Fibroblast of gingiva (primary cell): ENCODE data around the gene HSPG2.
"Not testable (repeated sequence)": the region's sequence is repeated elsewhere in the genome, so short reads cannot be mapped to it uniquely, and the experiment has no call there.

Experiments used
- DNase-seq: peaks from one replicate; pipeline ENCODE4 v3.0.0-alpha.2; 2011; ENCODE audit warnings: low read depth

Gene HSPG2

DNA sequence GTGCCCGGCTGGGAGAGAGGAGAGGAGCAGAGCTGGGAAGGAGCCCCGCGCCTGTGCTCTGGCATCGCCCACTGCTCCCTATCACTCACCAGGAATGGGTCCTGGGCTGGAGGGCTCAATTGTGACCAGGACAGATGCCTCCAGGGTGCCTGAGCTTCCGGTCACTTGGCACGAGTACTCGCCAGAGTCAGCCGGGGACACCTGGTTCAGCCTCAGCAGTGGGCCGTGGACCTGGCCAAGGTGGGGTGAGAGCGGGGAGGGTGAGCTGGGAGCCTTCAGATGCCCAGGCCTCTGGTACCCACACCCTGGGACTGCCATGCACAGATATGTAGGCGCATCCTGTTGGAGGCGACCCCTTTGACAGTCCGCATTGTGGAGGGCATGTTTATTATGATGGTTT, 93.9 kb downstream of the HSPG2 start:
- DNase-seq = no peak

DNA sequence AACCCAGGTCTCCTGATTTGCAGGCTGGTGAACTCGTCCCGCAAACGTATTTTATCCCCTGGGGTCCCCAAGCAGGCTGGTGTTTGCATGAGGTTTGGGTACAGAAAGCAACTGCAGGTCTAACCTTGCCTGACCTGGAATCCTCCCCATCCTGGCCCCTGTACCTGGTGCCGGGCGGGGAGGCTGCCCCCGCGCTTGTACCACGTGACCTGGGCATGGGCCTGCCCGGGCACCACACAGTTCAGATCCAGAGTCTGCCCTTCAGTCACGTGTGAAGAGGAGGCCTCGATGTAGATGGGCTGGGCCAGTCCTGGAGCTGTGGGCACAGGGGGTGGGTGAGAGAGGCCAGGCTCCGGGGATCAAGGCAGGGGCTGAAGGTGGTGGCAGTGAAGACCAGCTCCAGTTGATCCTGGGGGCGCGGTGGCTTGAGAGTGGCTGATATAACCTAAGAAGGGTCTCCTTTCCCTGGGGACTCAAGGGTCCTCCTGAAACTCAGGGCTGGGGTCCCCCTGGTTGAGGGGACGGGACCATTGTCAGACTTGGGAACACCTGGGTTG, 94.4 kb downstream of the HSPG2 start:
- DNase-seq = no peak

DNA sequence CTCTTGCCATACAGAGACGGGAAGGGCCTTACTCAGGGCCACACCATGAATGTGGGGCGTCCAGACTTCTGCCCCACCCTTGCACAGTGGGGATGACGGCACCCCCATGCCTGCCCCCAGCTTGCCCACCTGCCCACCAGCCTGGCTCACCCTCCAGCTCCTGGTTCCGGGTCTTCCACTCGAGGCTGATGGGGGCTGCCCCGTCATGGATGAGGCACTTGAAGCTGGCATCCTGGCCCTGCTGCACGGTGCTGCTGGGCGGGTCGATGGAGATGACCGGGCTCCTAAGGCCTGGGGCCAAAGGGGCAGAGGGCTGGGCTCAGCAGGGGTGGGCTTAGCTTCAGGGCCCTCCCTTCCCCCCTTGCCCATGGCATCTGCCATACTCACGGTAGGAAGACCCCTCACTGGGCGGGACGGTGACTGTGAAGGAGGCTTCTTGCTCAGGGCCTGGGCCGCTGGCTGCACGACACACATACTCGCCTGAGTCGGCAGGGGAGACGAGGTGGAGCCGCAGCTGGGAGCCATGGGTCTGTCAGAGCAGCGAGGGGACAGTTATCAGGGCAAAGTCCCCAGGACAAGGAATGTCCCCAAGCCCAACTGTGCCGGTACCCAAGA, 95.2 kb downstream of the HSPG2 start:
- DNase-seq = no peak

DNA sequence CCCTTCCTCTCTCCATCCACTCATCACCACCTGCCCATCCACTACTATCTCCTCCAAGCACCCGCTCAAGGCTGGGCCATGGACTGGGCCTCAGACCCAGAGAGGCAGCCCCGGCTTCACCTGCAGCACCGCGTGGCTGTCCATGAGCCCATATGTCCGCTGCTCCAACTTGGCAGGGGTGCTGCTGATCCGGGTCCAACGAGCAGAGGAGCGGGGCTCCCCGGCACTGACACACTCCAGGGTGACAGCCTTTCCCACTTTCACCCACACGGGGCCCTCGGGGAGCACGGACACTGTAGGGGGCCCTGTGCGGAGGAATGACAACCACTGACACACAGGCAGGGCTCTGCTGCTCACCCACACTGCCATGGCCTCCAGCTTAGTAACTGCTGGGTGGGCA, 96.1 kb downstream of the HSPG2 start:
- no peak for DNase-seq

DNA sequence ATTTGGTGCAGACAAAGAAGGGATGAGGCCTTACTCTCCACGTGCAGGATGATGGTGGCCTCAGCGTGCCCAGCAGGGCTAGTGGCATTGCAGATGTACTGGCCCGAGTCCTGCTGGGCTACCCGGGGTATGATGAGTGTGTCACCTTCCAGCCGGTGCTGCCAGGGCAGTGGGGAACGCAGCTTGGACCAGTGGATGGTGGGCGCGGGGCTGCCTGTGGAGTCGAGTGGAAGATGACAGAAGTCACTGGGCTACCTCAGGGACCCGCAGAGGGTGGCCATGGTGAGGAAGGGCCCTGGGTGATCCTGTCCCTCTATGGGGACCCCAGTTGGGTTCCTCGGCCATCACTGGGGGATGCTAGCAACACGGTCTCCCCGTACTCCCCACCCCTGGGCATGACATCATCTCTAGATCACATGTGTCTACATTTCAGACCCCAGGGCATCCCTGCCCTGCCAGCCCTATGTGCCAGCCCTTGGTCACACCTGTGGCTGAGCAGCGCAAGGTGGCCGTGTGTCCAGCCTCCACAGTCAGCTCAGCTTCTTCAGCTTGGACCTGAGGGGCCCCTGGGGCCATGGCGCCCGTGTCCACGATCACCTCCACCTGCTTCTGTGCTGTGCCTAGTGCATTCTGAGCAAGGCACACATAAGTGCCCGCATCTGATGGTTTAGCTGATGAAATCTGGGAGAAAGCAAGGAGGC, 97.6 kb downstream of the HSPG2 start:
- no peak for DNase-seq

DNA sequence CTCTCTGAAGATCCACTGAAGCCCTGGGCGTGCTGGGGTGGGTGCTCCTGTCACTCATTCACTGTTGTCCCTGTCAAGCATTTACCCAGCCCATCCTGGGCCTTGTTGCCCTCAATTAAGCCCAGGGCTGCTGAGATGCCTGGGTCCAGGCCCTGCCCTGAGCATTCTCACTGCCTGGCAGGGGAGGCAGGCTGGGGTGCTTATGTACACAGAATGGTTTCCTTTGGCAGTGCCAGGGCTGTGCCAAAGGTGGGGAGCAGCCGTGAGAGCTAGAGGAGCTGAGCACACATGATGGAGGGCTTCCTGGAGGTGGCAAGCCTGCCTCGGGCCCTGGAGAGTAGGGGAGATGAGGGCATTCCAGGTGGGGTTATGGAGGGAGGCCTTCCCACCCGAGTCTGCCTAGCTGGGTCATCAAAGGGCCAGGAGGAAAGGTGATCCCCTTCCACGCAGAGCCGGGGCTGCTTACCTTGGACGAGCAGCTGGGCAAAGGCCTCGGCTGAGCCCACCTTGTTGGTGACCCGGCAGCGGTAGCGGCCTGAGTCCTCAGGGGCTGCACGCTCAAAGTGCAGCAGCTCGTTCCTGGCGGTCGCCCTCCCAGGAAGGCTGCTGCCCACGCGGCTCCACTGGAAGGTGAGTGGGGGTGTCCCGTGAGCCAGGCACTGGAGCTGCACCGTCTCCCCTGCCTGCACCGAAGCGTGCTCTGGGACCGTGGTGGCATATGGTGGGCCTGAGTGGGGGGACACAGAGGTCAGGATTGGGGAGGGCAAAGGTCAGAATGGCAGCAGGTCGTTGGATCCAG, 98.6 kb downstream of the HSPG2 start:
- no peak for DNase-seq

DNA sequence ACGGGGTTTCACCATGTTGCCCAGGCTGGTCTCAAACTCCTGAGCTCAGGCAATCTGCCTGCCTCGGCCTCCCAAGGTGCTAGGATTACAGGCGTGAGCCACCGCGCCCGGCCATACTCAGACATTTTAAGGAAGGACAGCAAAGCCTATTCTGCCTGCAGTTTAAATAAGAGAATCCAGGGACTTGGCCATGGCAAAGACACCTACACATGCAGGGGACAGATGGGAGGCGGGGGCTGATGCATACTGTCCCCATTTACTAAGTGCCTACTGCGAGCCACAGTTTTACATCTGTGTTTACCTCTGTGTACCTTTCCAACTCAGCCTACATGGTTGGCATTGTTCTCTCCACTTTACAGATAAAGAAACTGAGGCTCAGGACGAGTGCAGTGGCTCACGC, 99.6 kb downstream of the HSPG2 start:
- no peak for DNase-seq

DNA sequence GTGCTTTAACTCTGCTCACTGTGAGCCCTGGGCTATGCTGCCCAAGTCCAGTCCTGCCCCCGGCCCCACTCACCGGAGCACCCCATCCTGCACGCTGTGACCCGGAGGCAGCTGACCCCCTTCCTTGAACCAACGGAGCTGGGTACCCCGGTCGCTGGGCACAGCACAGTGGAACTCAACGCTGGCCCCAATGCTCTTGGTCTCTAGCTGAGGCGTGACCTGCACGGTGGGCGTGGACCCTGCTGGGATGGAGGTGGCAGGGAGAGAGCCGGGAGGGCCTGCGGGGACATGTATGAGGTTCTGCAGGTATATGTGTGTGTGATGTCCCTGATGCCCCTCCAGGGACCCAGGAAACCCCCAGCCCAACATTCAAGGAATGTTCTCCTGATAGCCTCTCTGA, 100.4 kb downstream of the HSPG2 start:
- DNase-seq = no peak

DNA sequence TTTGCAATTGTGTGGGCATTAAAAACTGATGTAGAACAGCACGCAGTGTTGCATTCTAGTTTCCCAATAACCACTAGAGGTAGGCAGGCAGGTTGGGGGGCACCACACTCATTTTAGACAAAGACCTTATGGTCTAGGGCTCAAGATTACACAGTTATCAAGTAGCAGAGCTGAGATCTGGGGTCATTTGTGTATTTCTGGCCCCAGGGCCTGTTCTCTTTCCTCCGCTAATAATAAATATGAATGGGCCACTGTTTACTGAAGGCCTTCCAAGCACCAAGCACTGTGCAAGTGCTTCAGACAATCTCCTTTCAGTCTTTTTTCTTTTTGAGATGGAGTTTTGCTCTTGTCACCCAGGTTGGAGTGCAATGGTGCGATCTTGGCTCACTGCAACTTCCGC, 101.1 kb downstream of the HSPG2 start:
- no peak for DNase-seq

DNA sequence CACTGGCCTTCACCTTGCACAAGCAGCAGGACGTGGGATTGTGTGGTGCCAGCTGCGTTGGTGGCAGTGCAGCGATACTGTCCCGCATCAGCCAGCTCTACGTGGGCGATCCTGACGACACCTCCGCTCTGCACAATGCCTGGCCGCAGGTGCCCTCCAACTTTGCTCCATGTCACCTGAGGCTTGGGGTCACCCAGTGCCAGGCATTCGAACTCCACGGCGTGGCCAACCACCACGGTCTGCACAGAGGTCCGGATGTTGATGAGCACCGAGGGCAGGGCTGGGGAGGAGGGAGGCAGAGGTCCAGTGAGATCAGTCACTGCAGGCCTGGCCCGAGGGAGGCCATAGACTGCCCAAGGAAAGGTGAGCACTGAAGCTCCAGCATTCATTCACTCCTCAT, 102.4 kb downstream of the HSPG2 start:
- DNase-seq = no peak

DNA sequence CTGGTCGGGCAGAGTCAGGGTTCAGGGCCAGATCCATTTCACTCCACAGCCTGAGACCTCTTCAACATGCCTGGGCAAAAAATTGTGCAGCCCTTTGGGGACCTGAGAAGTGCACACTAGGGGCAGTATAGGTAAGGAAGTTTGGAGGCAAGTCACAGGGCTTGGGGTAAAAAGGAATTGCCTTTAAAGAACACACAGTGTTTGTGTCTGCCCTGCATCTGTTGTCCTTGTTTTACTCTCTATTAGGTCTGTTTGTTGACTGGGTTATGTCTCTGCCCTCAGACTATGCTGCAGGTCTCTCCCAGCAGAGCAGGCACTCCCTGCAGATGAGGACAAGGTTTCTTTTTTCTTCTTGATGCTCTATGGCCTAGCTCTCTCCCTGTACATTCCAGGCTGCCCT, 103.0 kb downstream of the HSPG2 start:
- no peak for DNase-seq

DNA sequence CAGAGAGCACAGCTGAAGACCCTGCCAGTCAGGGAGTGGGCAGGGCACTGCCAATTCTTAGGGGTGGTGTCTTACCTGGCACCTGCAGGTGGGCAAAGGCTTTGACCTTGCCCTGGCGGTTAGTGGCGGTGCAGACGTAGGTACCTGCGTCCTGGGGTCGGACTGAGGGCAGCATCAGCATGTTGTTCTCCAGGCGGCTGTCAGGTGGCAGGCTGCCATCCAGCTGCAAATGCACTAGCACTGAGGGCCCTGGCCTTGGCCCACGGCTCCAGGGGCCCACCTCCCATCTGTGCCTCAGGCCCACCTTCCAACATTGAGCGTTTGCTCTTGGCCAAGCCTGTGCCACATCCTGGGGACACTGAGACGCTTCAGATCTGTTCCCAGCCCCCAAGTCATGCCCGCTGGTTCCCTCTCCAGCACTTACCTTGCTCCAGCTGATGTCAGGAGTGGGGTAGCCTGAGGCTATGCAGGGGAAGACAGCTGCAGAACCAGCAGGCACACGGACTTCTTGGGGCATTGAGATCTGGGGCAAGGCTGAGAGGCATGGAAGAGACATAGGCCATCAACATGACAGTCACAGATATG, 103.6 kb downstream of the HSPG2 start:
- no peak for DNase-seq

DNA sequence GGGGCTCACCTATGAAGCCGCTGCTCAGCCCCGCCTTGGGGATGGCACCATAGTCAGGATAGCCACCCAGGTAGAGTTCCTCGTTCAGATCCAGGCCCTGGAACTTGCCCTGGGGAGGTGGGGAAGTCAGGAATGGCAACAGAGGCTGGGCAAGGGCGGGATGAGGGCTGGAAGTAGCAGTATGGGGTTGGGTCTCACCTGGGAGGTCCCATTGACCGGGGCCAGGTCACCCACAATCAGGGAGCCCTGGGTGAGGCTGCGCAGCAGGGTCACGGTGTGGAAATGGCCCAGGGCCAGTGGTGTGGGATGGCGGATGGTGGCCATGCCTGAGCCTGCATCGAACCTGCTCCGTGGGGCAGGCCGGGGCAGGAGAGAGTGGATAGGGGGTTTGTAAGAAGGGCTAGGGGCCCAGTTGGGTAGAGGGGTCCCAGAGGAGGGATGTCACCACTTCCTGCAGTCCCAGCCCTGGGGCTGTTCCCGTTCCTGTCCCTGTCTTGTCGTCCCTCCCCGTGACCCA, 105.6 kb downstream of the HSPG2 start:
- DNase-seq = no peak

DNA sequence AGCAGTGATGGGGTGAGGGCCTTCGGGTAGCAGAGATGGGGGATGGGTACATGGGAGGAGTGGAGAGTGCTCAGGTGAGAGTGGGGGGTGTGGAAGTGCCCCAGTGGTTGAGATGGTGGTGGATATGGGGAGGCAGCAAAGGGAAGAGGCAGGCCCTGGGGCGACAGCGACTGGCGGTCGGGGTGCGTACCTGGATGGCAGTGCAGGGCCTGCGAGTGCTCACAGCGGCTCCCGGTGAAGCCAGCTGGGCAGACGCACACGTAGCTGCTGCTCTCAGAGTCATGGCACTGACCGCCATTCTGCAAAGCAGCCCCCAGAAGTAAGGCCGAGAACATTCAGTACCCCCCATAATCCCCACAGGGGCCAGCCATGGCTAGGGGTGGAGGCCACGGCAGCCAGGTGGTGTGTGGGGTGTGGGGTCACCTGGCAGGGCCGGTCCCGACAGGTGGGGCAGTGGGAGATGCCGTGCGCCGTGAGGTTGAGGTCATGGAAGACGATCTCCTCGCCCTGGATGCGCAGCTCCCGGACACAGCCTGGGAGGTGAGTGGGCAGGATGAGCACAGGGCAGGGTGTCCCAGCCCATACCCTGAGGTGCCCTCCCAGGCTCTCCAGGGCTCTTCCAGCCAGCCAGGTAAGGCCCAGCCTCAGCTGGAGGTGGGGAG, 106.2 kb downstream of the HSPG2 start:
- DNase-seq = no peak

DNA sequence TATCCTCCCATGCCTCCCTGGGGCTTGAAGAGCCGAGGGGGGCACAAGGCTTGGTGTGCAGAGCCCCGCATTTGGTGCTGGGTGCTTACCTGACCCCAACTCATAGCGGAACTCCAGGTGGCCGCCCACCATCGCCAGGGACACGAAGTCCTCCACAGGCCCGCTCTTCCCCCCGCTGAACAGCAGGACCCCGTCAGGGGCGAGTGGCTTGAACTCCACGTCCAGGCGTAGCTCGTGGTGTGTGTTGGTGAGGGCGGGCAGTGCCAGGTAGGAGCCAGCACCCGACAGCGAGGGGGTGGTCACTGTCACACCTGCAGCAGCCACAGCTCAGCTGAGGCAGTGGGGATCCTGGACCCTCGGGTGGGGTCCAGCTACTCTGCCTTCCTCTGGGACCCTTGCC, 107.8 kb downstream of the HSPG2 start:
- no peak for DNase-seq

DNA sequence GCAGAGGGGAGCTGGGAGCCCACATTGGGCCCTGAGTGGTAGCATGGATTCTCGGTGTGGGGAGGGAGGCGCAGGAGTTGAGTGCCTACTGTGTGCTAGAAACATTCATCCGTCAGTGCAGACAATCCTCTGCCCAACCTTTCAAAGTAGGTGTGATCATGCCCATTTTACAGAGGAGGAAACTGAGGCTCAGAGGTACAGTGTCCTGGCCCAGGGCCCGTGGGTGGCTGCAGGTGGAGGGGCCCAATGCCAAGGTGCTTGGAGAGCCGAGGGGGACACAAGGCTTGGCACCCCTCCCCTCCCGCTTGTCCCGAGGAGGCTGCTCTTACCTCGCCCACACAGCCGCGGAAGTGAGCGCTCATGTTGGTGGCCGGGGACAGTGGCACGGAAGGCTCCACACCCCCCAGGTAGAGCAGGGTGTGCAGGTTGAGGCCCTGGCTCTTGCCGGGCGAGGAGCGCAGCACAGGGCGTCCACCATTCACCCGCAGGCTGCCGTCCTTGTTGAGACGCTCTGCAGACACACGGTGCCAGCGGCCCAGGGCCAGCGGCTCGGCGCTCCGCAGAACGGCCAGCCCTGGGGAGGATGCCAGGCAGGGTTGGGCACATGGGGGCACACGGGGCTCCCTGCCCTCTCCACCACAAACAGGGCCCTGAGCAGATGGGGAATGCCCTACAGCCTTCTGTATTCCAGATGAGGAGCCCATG, 108.5 kb downstream of the HSPG2 start:
- no peak for DNase-seq

DNA sequence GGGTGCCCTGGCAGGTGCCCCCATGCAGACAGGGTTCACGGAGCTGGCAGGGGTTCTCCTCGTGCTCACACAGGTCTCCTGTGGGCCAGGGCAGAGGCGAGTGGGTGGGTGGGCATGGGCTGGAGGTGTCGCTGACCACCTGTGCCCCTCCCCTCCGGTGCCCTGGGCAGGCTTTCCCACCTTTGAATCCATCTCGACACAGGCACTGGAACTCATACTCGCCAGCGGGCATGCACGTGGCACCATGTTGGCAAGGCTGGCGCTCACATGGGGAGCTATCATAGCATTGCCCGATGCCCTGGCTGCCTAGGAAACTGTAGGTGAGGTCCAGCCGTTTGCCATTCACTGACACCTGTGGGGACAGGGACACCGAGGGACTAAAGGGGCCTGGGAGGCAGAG, 109.0 kb downstream of the HSPG2 start:
- no peak for DNase-seq

DNA sequence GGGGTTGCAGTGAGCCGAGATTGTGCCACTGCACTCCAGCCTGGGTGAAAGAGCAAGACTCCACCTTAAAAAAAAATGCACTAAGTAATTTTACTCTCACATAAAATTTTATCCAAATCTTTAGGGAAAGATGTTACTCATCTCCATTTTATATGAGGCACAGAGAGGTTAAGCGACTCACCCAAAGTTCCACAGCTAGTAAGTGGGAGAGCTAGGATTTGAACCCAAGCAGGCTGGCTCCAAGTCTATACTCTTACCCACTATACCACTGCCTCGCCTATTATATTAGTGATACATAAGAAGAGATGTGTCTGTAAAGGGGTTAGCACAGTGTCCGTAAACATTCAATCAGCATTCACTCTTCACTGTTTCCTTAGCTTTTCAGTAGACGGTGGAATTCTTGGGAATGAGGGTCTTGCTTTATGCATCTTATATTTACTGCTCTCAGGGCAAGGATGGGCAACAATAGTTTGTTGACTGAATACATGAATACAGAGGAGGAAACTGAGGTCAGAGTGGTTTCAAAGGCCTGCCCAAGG, 109.9 kb downstream of the HSPG2 start:
- DNase-seq = no peak

DNA sequence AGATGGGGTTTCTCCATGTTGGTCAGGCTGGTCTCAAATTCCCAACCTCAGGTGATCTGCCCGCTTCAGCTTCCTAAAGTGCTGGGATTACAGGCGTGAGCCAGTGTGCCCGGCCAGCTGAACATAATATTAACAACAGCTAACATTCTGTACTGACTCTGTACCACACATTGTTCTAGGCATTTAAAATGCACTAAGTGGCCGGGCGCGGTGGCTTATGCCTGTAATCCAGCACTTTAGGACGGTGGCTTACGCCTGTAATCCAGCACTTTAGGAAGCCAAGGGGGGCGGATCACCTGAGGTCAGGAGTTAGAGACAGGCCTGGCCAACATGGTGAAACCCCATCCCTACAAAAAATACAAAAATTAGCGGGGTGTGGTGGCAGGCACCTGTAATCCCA, 110.4 kb downstream of the HSPG2 start:
- not testable (repeated sequence) for DNase-seq

DNA sequence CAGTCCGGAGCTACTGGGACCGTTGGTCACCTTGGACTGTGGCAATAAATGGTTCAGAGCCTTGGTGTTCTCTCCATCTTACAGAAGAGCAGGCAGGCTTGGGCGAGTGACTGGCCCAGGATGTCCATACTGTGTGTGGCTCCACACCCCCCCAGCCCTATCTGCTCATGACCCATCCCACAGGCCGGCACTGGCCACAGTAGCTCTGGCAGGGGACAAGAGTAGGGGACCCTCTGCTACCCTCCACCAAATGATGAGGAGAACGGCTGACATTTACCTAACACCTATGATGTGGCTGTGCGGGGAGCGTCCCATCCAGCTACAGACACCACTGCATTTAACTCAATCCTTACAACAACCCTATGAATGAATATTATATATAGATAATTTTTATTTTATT, 111.7 kb downstream of the HSPG2 start:
- DNase-seq = no peak

DNA sequence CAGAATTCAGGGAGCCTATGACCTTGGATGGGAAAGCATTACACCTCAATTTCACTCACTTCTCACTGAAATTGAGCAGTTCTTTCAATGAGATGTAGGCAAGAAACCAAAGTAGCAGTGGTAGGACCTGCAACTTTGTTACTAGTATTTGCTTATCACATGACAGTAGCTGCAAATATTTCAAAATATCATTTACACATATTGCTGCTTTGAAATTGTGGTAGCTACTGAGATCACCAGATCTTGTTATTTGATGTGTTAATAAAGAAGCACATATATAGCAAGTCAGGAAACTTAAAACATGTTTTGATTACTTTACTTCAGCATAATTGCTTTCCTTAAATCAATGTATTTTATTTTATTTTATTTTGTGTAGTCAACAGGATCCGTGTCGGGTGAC, 112.2 kb downstream of the HSPG2 start:
- DNase-seq = no peak
